H9 (cell line): ENCODE data around the gene OR9I1. TPM values are rescaled to one million over a fixed set of nuclear protein-coding genes. Genes with fewer than 3 reads are reported as not detected.

Experiments
- DNase-seq: peaks from one replicate; pipeline ENCODE4 v3.0.0-alpha.2; 2017
- H2AFZ ChIP-seq: one replicate; pipeline ENCODE4 v1.6.1; 2013; ENCODE audit warnings: mild to moderate bottlenecking, low read length, control low read depth, moderate library complexity
- H2AK5ac ChIP-seq: 2 replicates; pipeline ENCODE4 v1.6.1; 2013; ENCODE audit warnings: low read length, control low read depth, mixed read lengths; ENCODE audit not compliant: insufficient read length
- H2BK120ac ChIP-seq: one replicate; pipeline ENCODE4 v1.6.1; 2013; ENCODE audit warnings: low read depth, mild to moderate bottlenecking, low read length, control low read depth, inconsistent platforms; ENCODE audit not compliant: poor library complexity, severe bottlenecking
- H2BK12ac ChIP-seq: 2 replicates; pipeline ENCODE4 v1.6.1; 2013; ENCODE audit warnings: low read length, control low read depth, mixed read lengths, low read depth; ENCODE audit not compliant: insufficient read length
- H2BK15ac ChIP-seq: 2 replicates; pipeline ENCODE4 v1.6.1; 2013; ENCODE audit warnings: low read depth, low read length, control low read depth
- H2BK20ac ChIP-seq: one replicate; pipeline ENCODE4 v1.6.1; 2013; ENCODE audit warnings: low read depth, mild to moderate bottlenecking, low read length, control low read depth, inconsistent platforms; ENCODE audit not compliant: poor library complexity, severe bottlenecking
- H2BK5ac ChIP-seq: 2 replicates; pipeline ENCODE4 v1.6.1; 2013; ENCODE audit warnings: low read length, control low read depth, mixed read lengths; ENCODE audit not compliant: insufficient read length
- H3K14ac ChIP-seq: 2 replicates; pipeline ENCODE4 v1.6.1; 2013; ENCODE audit warnings: low read length, control low read depth; ENCODE audit not compliant: insufficient read depth
- H3K18ac ChIP-seq: 2 replicates; pipeline ENCODE4 v1.6.1; 2013; ENCODE audit warnings: low read depth, mild to moderate bottlenecking, mixed read lengths, low read length, control low read depth; ENCODE audit not compliant: insufficient read length
- H3K23ac ChIP-seq: 2 replicates; pipeline ENCODE4 v1.6.1; 2013; ENCODE audit warnings: low read length, control low read depth, mixed read lengths, low read depth; ENCODE audit not compliant: insufficient read length
- H3K23me2 ChIP-seq: 2 replicates; pipeline ENCODE4 v1.6.1; 2013; ENCODE audit warnings: low read depth, mild to moderate bottlenecking, mixed read lengths, low read length, control low read depth; ENCODE audit not compliant: insufficient read length, poor library complexity, severe bottlenecking
- H3K27ac ChIP-seq: 2 replicates; pipeline ENCODE4 v1.5.1; 2013; ENCODE audit warnings: low read length, control low read depth, mixed read lengths, low read depth; ENCODE audit not compliant: insufficient read length
- H3K27me3 ChIP-seq: 2 replicates; pipeline ENCODE4 v1.6.1; 2013; ENCODE audit warnings: low read length, control low read depth, inconsistent platforms; ENCODE audit not compliant: insufficient read depth
- H3K4ac ChIP-seq: 2 replicates; pipeline ENCODE4 v1.6.1; 2013; ENCODE audit warnings: low read depth, mild to moderate bottlenecking, control low read depth, inconsistent platforms, low read length, moderate library complexity
- H3K4me1 ChIP-seq: 2 replicates; pipeline ENCODE4 v1.6.1; 2013; ENCODE audit warnings: low read length, control low read depth, inconsistent platforms; ENCODE audit not compliant: insufficient read depth
- H3K4me2 ChIP-seq: 2 replicates; pipeline ENCODE4 v1.6.1; 2013; ENCODE audit warnings: low read length, control low read depth, mixed read lengths; ENCODE audit not compliant: insufficient read length, insufficient read depth
- H3K56ac ChIP-seq: 2 replicates; pipeline ENCODE4 v1.6.1; 2013; ENCODE audit warnings: low read depth, mild to moderate bottlenecking, mixed read lengths, low read length, control low read depth; ENCODE audit not compliant: insufficient read length
- H3K79me1 ChIP-seq: 2 replicates; pipeline ENCODE4 v1.6.1; 2013; ENCODE audit warnings: low read depth, mild to moderate bottlenecking, moderate library complexity, low read length, control low read depth, inconsistent platforms; ENCODE audit not compliant: insufficient read depth, poor library complexity, severe bottlenecking
- H3K79me2 ChIP-seq: 2 replicates; pipeline ENCODE4 v1.6.1; 2013; ENCODE audit warnings: low read length, control low read depth, inconsistent platforms; ENCODE audit not compliant: insufficient read depth
- H3K9ac ChIP-seq: 2 replicates; pipeline ENCODE4 v1.6.1; 2013; ENCODE audit warnings: low read length, control low read depth, mixed read lengths; ENCODE audit not compliant: insufficient read length; ENCODE audit errors: extremely low read depth
- H3K9me3 ChIP-seq: one replicate; pipeline ENCODE4 v1.6.1; 2013; ENCODE audit warnings: low read depth, low read length, inconsistent platforms; ENCODE audit not compliant: control insufficient read depth
- H3T11ph ChIP-seq: one replicate; pipeline ENCODE4 v1.6.1; 2013; ENCODE audit warnings: mild to moderate bottlenecking, low read length, control low read depth, inconsistent platforms
- H4K20me1 ChIP-seq: one replicate; pipeline ENCODE4 v1.6.1; 2013; ENCODE audit not compliant: control insufficient read depth, insufficient read length, insufficient read depth
- H4K5ac ChIP-seq: 2 replicates; pipeline ENCODE4 v1.6.1; 2013; ENCODE audit warnings: low read depth, mild to moderate bottlenecking, mixed read lengths, low read length, control low read depth; ENCODE audit not compliant: insufficient read length
- H4K8ac ChIP-seq: replicated peaks from 2 replicates; pipeline ENCODE4 v1.6.1; 2013; ENCODE audit warnings: low read length, control low read depth, mixed read lengths, low read depth; ENCODE audit not compliant: insufficient read length
- H4K91ac ChIP-seq: 2 replicates; pipeline ENCODE4 v1.6.1; 2013; ENCODE audit warnings: low read depth, mild to moderate bottlenecking, moderate library complexity, mixed read lengths, low read length, control low read depth; ENCODE audit not compliant: insufficient read length
- H3K27ac Mint-ChIP-seq, 3 experiments: 2 replicates in 2 of 3; 3 replicates in 1 of 3; pipeline ENCODE4 v1.8.0; 2020 to 2021; ENCODE audit warnings: mixed read lengths in 3 of 3, mild to moderate bottlenecking in 1 of 3, moderate library complexity in 1 of 3
- H3K27me3 Mint-ChIP-seq: 2 replicates; pipeline ENCODE4 v1.8.0; 2021; ENCODE audit warnings: low read depth, mild to moderate bottlenecking, moderate library complexity, mixed read lengths
- H3K36me3 Mint-ChIP-seq, 3 experiments: 2 replicates in 2 of 3; 3 replicates in 1 of 3; pipeline ENCODE4 v1.8.0; 2020 to 2021; ENCODE audit warnings: low read depth in 3 of 3, mixed read lengths in 3 of 3; ENCODE audit not compliant: insufficient read depth in 1 of 3
- H3K4me1 Mint-ChIP-seq, 2 experiments: 2 replicates each; pipeline ENCODE4 v1.8.0; 2020; ENCODE audit warnings: mixed read lengths in 2 of 2
- H3K4me3 Mint-ChIP-seq, 2 experiments: 2 replicates in 1 of 2; 3 replicates in 1 of 2; pipeline ENCODE4 v1.8.0; 2020 to 2021; ENCODE audit warnings: mild to moderate bottlenecking in 2 of 2, mixed read lengths in 2 of 2, moderate library complexity in 1 of 2
- H3K9me3 Mint-ChIP-seq, 2 experiments: 2 replicates in 1 of 2; 3 replicates in 1 of 2; pipeline ENCODE4 v1.8.0; 2020; ENCODE audit warnings: mild to moderate bottlenecking in 2 of 2, mixed read lengths in 2 of 2, moderate library complexity in 1 of 2
- CTCF ChIP-seq: fragments of 200-600 bp; sonication (generic); conservative IDR thresholded peaks from 3 replicates; pipeline ENCODE4 v1.8.0; 2021; ENCODE audit warnings: antibody characterized with exemption, mild to moderate bottlenecking
- WGBS: extraction: QIAGEN DNeasy Blood & Tissue Kit; methylation state at CpG from one replicate; pipeline ENCODE4 v1.1.7; 2013; ENCODE audit warnings: missing lambda C conversion rate, low lambda C conversion rate, mixed read lengths; ENCODE audit not compliant: insufficient read length; ENCODE audit errors: extremely low coverage; 5-methylcytosine and 5-hydroxymethylcytosine counted together
- total RNA-seq: library from RNA; stranded (reverse); gene quantifications from 2 replicates; pipeline ENCODE4 v1.2.1, GENCODE V29; 2021

Gene OR9I1
- total RNA-seq, 1 experiment from 2014 or later: not detected

GRCh38 chr11:58152781-58153180 is 27.5 kb upstream of the OR9I1 start:
- no peak overlapping the region for H4K5ac ChIP-seq
- TF ChIP-seq CTCF: no peak
- H3K4me1 Mint-ChIP-seq: no peaks in the 10 kb centered on the region
- no peaks in the 10 kb centered on the region for H3K79me2 ChIP-seq
- H3K4me2 ChIP-seq: no peak overlapping the region
- no peaks in the 10 kb centered on the region for H3K4me1 ChIP-seq
- no peak overlapping the region for H3K27ac ChIP-seq
- H3K4ac ChIP-seq: no peak overlapping the region
- no peaks in the 10 kb centered on the region for H3K79me1 ChIP-seq
- H2BK120ac ChIP-seq: no peak overlapping the region
- H3K56ac ChIP-seq: no peak overlapping the region
- H2BK20ac ChIP-seq: no peak overlapping the region
- DNase-seq: no peak
- no peak overlapping the region for H4K8ac ChIP-seq
- no peak overlapping the region for H3T11ph ChIP-seq
- H3K14ac ChIP-seq: no peak overlapping the region
- no peak overlapping the region for H3K9ac ChIP-seq
- no peak overlapping the region for H3K4me3 Mint-ChIP-seq
- no peak overlapping the region for H2AK5ac ChIP-seq
- no CpG with 5 or more reads among the region's 3 CpGs for WGBS
- no peak overlapping the region for H2BK12ac ChIP-seq
- H3K23ac ChIP-seq: no peak overlapping the region
- no peak overlapping the region for H3K18ac ChIP-seq
- no peak overlapping the region for H2BK15ac ChIP-seq
- no peak overlapping the region for H4K91ac ChIP-seq
- H3K27me3 ChIP-seq: no peaks in the 10 kb centered on the region
- H4K20me1 ChIP-seq: no peaks in the 10 kb centered on the region
- no peak overlapping the region for H3K27ac Mint-ChIP-seq
- H3K27me3 Mint-ChIP-seq: no peaks in the 10 kb centered on the region; the same call in 1 of the 2 replicates
- no peaks in the 10 kb centered on the region; a peak in 1 of 7 replicates for H3K36me3 Mint-ChIP-seq
- no peaks in the 10 kb centered on the region for H3K9me3 ChIP-seq
- H3K9me3 Mint-ChIP-seq: peaks cover 8 to 9% of the 10 kb centered on the region in 2 experiments; a peak in 2 of 5 replicates
- no peak overlapping the region for H2AFZ ChIP-seq
- H3K23me2 ChIP-seq: no peaks in the 10 kb centered on the region
- no peak overlapping the region for H2BK5ac ChIP-seq
